KOPT-K1 (cell line): Measurements from ENCODE around the gene CDH26.
"Not testable (repeated sequence)": the region's sequence is repeated elsewhere in the genome, so short reads cannot be mapped to it uniquely, and the experiment has no call there.

Experiments
- H3K27ac ChIP-seq: fragments of 200-600 bp; sonication (generic); 2 replicates; pipeline ENCODE4 v1.5.1; 2016; ENCODE audit warnings: antibody characterized with exemption, mild to moderate bottlenecking, low read depth, low read length; ENCODE audit not compliant: poor library complexity, severe bottlenecking
- H3K36me3 ChIP-seq: fragments of 200-600 bp; sonication (generic); 2 replicates; pipeline ENCODE4 v1.5.1; 2017; ENCODE audit warnings: antibody characterized with exemption, mild to moderate bottlenecking, low read length, moderate library complexity; ENCODE audit not compliant: insufficient read depth
- H3K9me3 ChIP-seq: fragments of 200-600 bp; sonication (generic); 2 replicates; pipeline ENCODE4 v1.5.1; 2017; ENCODE audit warnings: antibody characterized with exemption, low read length, mild to moderate bottlenecking; ENCODE audit not compliant: insufficient read depth, poor library complexity, severe bottlenecking

Gene CDH26

DNA sequence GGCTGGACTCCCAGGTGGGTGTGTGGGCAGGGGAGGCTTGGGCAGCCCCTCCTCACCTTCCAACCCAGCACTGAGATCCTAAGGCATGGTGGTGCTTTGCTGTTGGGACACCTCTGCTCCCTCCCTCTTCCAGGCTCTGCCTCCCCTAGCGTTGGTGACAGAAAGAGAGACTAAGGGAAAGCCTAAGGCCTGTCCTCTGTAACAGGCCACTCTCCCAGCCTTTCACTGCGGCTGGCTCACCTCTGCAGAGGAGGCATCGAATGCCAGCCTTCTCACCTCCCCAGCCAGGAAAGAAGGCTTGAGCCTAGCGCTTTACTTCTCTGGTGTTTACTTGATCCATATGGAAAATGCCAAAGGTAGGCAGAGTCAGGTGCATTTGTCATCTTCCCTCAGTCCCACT is 3.5 kb upstream of the CDH26 start:
- no peak overlapping the region for H3K27ac ChIP-seq
- H3K36me3 ChIP-seq = peaks cover 10% of the 10 kb centered on the region; the same call in 1 of the 2 replicates

DNA sequence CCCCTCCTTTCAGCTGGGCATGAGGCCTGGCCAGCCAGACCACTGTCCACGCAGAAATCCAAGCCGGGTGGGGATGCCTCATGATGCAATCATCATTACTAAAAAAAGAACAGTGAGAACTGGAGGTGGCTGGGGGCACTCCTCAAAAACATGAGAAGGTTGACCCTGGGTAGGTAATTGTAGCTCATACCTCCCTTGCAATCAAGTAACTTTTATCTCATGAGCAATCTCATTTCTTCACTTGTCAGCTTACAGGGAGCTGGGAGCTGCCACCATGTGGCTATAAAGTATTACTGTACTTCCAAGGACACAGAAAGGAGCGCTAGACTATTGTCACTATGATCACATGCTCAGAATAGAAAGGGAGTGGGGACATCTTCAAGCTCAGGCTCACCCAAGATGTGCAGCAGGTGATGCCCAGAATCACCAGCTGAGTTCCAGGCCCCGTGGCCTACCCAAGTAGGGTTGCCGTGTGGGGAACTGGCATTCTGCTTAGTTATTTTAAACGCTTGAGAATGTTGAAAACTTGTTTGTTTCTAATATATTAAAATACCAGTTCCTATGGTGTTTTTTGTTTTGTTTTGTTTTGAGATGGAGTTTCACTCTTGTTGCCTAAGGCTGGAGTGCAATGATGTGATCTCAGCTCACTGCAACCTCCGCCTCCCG is 3.0 kb upstream of the CDH26 start:
- Histone ChIP-seq H3K9me3 (no peaks in the 10 kb centered on the region), H3K27ac (no peak overlapping the region), H3K36me3 (peaks cover 5% of the 10 kb centered on the region; the same call in 1 of the 2 replicates)

More for the DNA sequence above, 3.5 kb upstream of the CDH26 start:
- H3K9me3 ChIP-seq = no peaks in the 10 kb centered on the region

DNA sequence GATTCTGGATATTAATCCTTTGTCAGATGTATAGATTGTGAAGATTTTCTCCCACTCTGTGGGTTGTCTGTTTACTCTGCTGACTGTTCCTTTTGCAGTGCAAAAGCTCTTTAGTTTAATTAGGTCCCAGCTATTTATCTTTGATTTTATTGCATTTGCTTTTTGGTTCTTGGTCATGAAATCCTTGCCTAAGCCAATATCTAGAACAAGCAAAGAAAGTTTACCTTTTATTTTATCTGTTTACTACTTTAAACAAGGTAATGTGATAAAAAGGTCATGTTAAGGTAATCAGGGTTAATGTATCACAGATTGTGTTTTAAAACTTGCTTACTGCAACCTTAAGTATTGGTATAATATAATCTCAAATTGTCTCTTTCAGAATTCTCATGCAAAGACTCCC is 655 bp upstream of the CDH26 start:
- H3K27ac ChIP-seq, H3K36me3 ChIP-seq, H3K9me3 ChIP-seq: not testable (repeated sequence)

DNA sequence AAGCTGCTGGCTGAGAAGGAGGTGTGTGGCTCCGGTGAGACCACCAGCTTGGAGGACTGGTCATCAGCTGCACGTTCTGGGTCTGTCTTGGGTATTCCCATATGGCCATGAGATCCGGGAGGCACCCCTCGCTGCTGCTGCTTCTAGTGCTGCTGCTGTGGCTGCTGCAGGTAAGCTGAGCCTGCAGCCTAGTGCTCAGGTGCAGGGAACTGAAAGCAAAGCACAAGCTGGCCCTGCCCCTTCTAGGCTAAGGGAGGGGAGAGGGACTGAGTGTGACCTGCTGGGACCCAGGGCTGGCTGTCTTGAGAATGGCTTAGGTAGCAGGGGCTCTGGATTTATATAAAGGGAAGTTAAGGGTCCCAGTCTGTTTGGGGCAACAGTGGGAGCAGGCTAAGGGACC is 403 bp downstream of the CDH26 start:
- H3K9me3 ChIP-seq = no peaks in the 10 kb centered on the region

DNA sequence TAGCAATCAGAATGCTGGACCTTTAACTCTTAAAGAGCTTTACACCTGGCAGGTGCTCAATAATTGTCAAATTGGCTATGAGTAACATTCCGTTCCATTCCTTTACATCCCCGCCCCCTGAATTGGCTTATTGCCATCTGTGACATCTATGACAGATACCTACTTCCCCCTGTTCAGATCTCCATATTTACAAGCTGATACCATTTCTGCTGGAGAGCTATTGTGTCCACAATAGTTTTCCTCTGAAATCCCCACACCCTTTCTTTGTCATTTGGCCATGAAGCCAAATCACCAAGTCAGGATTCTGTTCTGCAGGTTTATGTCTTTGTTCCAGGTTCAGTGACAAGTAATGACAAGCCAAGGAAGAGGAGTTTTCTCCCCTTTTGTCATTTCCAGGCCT is 3.2 kb downstream of the CDH26 start:
- H3K36me3 ChIP-seq = no peaks in the 10 kb centered on the region
- H3K27ac ChIP-seq = no peak overlapping the region
- no peaks in the 10 kb centered on the region for H3K9me3 ChIP-seq

More for the DNA sequence above, 403 bp downstream of the CDH26 start:
- no peaks in the 10 kb centered on the region for H3K36me3 ChIP-seq
- no peak overlapping the region for H3K27ac ChIP-seq

DNA sequence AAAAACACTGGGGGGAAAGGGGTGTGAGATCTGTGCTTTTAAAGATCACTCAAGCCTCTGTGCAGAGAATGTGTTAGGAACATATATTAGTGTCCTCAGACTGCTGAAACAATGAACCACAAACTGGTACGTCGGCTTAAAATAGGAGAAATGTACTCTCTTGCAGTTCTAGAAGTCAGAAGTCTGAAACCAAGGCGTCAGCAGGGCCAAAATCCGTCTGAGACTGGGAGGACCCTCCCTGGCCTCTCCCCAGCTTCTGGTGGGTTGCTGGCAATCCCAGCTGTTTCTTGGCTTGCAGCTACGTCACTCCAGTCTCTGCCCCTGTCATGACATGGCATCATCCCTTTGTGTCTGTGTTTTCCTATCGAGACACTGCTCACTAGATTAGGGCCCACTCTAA is 3.9 kb downstream of the CDH26 start:
- H3K9me3 ChIP-seq = no peaks in the 10 kb centered on the region
- H3K36me3 ChIP-seq = no peaks in the 10 kb centered on the region
- no peak overlapping the region for H3K27ac ChIP-seq

DNA sequence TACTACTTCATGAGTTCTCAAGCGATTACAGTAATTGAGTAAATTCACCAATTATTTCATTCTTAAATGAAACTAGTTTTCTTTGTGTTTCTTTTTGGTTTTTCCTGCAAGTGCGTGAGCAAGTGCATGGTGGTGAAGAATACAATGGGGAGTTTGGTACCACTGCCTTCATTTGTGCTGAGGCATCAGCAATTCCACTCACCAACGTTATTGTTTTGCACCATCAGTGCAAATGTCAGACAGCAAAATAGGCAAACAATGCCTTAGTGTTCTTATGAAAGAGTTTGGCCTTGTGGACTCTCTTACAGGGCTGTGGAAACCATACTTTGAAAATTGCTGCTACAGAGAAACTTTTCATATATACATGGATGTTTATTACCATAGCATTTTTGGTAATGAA is 8.2 kb downstream of the CDH26 start:
- Histone ChIP-seq H3K27ac (no peak overlapping the region), H3K9me3 (no peaks in the 10 kb centered on the region), H3K36me3 (no peaks in the 10 kb centered on the region)

DNA sequence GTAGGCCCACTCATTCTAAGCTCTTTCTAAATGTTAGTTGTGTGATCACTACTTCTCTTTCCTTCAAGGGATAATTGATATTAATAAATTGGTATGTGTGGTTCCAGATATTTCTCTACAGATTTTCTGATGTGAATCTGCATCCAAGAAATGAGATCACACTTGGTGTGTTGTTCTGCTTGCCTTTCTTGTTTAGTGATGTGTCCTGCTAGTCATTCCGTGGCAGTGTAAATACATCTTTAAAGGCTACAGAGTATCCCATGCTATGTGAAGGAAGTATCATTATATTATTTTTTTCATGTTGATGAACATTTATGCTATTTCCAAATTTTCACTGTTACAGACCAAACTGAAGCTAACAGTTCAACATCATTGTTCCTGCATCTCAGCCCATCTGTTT is 13.2 kb downstream of the CDH26 start:
- Histone ChIP-seq H3K9me3 (no peaks in the 10 kb centered on the region), H3K27ac (no peak overlapping the region), H3K36me3 (no peaks in the 10 kb centered on the region)

DNA sequence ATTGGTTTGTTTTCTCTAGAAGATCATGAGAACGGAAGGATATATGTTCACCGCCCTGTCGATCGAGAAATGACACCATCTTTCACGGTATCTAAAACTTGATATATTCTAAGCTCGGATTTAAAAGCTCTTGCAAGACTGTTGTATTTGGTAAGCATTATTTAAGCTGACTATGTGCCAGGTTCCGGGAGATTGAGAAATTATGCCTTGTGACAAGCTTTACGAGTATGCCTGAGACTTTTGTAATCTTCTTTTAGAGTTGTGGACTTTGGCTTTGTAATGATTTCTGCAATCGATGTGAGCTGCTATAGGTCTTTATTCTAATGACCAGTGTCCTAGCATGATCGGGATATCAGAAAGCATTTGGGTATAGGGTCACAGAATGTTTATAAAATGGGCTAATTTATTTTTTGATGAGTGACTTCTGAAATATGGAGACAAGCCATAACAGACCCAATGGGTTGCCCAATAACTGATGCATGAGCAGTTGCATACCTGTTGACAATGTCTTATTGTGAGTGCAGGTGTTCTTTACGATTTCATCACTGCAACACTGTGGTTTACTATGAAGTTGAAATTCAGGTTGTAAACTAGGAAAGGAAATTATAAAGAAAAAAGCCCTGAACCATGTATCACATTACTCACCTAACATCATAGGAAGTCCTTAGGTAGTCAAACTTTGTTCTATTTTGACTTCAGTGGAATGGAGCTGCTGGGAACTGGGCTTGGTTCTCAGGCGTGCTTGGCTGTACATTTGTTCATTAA is 14.0 kb downstream of the CDH26 start:
- no peaks in the 10 kb centered on the region for H3K9me3 ChIP-seq
- H3K27ac ChIP-seq = no peak overlapping the region
- no peaks in the 10 kb centered on the region for H3K36me3 ChIP-seq

DNA sequence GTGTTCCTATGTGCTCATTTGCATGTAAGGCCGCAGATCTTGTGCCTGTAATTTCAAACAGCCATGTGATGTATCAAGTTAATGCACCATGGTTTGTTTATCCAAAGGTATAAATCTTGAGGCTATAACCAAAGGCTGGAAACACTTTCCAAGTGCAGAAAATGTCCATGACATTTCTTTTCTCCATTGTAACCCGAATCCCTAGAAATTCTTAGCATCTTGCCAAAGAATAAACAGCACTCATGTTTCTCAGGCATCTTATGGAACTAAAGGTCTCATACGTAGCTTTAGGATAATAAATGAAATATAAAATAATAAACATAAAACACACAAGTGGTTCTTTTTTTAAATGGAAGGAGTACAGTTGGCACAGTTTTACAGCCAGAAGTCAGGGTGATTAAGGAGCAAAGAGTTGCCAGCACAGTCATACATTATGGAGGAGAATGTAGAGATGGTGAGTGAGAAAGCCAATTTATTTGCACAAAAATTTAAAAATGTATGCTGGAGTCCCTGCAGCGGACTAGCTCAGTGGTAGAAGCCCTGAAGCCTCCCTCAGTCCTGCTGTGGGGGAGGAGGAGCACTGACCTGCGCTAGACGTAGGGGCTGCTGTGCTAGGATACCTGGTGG is 18.0 kb downstream of the CDH26 start:
- no peak overlapping the region for H3K27ac ChIP-seq
- no peaks in the 10 kb centered on the region for H3K36me3 ChIP-seq
- H3K9me3 ChIP-seq = no peaks in the 10 kb centered on the region

DNA sequence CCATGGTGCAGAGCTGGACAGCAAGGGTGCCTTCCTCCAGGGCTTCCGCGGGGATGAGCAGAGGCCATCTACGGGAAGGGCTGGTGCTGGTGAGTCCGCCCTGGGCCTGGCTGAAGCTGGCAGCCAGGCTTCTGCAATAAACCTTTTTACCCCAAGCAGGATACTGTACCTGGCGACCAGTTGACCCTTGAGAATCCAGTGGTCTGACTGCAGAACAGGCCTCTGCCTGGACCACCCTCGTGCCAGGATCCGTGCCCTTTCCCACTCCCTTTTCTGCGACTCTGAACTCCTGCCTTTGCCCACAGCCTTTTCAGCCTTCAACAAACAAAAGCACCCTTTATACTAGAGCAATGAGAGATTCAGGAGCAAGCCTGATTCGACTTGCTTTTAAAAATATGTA is 18.9 kb downstream of the CDH26 start:
- Histone ChIP-seq H3K27ac (no peak overlapping the region), H3K9me3 (no peaks in the 10 kb centered on the region), H3K36me3 (no peaks in the 10 kb centered on the region)

DNA sequence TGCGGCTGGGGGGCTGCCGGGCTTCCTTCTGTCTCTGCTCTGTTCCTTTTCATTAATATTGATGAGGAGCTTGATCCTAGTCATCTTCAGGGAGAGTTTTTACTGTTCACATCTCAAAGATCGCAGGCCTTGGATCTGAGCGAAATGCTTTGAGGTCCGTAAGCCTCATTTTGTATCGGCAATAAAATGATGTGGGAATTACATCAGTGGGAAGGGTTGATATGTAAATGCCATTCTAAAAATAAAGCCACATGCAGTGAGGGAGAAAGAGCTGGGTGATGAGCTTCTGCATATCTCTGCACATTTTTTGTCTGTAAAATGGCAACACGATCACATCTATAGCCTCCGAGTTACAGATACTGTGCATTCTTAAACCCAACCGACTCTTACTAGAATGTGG is 24.9 kb downstream of the CDH26 start:
- H3K9me3 ChIP-seq = no peaks in the 10 kb centered on the region
- H3K27ac ChIP-seq = no peak overlapping the region
- H3K36me3 ChIP-seq = no peaks in the 10 kb centered on the region

DNA sequence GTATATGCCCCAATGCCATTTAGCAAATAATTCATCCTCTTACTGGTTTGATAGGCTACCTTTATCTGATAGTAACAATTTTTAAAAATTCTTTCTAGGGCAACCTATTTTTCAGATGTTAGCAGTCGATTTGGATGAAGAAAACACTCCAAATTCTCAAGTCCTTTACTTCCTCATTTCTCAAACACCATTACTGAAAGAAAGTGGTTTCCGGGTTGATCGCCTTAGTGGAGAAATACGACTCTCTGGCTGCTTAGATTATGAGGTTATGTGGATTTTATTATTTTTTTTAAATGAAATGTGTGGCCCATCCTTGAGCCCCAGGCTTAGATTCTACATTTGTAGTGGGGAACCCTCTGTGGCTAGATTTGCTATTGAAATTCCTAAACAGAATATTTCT is 26.3 kb downstream of the CDH26 start:
- Histone ChIP-seq H3K9me3 (no peaks in the 10 kb centered on the region), H3K36me3 (no peaks in the 10 kb centered on the region), H3K27ac (no peak overlapping the region)

DNA sequence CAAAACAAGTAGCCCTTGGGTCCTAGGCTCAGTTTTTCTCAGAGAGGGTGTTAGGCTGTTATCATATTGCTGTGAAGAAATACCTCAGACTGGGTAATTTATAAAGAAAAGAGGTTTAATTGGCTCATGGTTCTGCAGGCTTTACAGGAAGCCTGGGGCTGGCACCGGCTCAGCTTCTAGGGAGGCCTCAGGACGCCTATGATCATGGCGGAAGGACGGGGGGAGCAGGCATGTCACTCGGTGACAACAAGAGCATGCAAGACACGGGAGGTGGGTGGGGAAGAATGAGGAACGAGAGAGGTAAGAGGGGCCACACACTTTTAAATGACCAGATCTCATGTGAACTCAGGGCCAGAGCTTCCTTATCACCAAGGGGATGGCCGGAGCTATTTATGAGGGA is 26.9 kb downstream of the CDH26 start:
- H3K27ac ChIP-seq = no peak overlapping the region
- H3K9me3 ChIP-seq = no peaks in the 10 kb centered on the region

DNA sequence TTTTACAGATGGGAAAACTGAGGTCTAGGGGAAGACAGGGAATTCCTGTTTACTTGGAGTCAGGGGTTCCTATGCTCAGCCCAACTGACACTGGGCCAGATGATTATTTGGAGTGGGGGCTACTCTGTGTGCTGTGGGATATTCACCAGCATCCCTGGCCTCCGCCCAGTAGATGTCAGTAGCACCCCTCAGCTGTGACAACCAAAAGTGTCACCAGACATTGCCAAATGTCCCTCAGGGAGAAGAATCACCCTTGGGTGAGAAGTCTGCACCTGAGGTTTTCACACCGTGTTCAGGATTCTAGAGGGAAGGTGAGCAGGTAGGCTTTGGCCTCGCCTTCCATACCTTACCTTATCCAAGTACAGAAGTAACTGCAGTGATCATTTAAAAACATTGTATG is 27.6 kb downstream of the CDH26 start:
- H3K9me3 ChIP-seq = no peaks in the 10 kb centered on the region
- no peak overlapping the region for H3K27ac ChIP-seq
- H3K36me3 ChIP-seq = no peaks in the 10 kb centered on the region

More for the DNA sequence above, 26.9 kb downstream of the CDH26 start:
- no peaks in the 10 kb centered on the region for H3K36me3 ChIP-seq
